Adrenal gland (tissue), 5 donors: ENCODE data around the gene CLIP1.

Source experiments
- POLR2A ChIP-seq, 2 donors: fragments of 450-650 bp; IDR thresholded peaks; one replicate each; pipeline ENCODE4 v1.6.1; 2017; ENCODE audit warnings: antibody characterized with exemption in 2 of 2, mild to moderate bottlenecking in 2 of 2, moderate library complexity in 1 of 2
- TF ChIP-seq, protein P1 (sequence below), 6 experiments: fragments of 450-650 bp in 4 of 6; fragments of 200-600 bp in 2 of 6; sonication (generic) in 1 of 6; IDR thresholded peaks; 1 replicate in 5 of 6; 2 replicates in 1 of 6; pipeline versions ENCODE4 v1.5.1 to v1.8.0; 2016 to 2021; ENCODE audit warnings: antibody characterized with exemption in 6 of 6, mild to moderate bottlenecking in 2 of 6, moderate library complexity in 1 of 6
- donor health status: DM: no; HTN: no; CAD: no.

DNA sequence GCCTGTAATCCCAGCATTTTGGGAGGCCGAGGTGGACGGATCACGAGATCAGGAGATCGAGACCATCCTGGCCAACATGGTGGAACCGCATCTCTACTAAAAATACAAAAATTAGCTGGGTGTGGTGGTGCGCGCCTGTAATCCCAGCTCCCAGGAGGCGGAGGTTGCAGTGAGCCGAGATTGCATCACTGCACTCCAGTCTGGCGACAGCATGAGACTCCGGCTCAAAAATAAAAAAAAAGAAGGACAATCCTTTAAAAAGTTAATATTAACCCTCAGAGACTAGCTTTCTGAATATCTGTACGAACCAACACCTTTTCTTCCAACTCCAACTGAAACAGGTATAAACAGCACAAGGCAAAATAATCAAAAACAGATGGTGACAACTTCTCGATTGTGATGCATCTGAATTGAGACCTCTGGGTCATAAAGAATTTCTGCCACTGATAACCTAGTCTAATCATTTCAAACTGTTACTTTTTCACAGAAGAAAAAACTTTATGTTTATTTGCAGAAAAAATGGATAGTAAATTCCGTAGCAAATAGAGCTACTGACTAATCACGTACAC is 27.8 kb downstream of the CLIP1 start:
- TF ChIP-seq, protein P1, sequence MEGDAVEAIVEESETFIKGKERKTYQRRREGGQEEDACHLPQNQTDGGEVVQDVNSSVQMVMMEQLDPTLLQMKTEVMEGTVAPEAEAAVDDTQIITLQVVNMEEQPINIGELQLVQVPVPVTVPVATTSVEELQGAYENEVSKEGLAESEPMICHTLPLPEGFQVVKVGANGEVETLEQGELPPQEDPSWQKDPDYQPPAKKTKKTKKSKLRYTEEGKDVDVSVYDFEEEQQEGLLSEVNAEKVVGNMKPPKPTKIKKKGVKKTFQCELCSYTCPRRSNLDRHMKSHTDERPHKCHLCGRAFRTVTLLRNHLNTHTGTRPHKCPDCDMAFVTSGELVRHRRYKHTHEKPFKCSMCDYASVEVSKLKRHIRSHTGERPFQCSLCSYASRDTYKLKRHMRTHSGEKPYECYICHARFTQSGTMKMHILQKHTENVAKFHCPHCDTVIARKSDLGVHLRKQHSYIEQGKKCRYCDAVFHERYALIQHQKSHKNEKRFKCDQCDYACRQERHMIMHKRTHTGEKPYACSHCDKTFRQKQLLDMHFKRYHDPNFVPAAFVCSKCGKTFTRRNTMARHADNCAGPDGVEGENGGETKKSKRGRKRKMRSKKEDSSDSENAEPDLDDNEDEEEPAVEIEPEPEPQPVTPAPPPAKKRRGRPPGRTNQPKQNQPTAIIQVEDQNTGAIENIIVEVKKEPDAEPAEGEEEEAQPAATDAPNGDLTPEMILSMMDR (IDR thresholded peaks at IDR 0.05), result no peak
- no peak for TF ChIP-seq POLR2A (IDR thresholded peaks at IDR 0.05)
